GM21619 (cell line): ENCODE data around the gene ARL3.
"Not testable (repeated sequence)": the region's sequence is repeated elsewhere in the genome, so short reads cannot be mapped to it uniquely, and the experiment has no call there.

Source experiments
- ATAC-seq: cut with Tn5 transposase; IDR thresholded peaks from one replicate; pipeline ENCODE4 v1.9.1; 2021; ENCODE audit not compliant: unreplicated experiment

Gene ARL3

DNA sequence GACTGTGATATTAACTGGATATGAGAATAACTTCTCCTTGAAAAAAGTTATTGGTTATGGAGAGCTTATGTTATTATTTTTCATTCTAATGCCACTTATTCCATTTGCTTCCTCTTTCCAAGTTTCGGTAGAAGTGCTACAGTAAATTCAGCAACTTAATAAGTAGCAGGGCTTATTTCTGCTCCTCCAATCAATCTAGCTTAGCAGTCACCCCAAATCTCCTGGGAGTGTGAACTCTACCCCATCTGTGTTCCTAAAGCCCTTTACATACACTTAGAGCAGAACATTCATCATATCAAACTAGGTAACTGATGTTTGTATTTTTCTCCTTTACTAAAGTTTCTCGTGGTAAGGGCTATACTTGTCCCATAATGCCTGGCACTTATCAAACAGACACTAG is 8.7 kb downstream of the ARL3 start:
- ATAC-seq: no peak

DNA sequence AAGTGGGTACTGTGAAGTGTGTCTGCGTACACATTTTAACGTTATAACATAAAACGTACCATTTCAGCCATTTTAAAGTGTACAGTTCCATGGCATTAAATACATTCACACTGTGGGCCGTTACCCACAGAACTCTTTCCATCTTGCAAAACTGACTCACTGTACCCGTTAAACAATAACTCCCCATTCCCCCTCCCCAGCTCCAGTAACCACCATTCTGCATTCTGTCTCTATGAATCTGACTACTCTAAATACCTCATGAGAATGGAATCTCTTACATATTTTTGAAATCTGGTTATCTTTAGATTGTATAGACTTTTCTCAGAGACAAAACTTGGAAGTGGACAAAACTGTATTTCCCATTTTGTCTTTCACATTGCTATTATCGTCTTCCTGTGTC is 9.3 kb downstream of the ARL3 start:
- no peak for ATAC-seq

DNA sequence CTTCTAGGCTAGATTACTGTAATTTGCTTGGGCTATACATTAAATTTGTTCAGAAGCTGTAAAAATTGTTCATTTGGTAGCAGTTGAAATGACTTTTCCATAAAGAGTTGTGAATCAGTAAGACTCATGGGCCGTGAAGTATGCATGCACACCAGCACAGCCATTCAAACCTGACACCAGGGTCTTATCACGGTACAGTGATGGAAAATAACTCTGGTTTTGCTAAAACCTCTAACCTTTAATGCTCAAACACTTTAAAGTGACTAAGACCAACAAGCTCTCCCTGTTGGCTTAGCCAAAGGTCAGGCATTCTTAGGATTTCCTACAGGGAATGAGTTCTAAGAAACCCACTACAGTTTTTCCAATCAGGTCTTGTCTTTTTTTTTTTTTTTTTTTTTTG is 11.5 kb downstream of the ARL3 start:
- no peak for ATAC-seq

DNA sequence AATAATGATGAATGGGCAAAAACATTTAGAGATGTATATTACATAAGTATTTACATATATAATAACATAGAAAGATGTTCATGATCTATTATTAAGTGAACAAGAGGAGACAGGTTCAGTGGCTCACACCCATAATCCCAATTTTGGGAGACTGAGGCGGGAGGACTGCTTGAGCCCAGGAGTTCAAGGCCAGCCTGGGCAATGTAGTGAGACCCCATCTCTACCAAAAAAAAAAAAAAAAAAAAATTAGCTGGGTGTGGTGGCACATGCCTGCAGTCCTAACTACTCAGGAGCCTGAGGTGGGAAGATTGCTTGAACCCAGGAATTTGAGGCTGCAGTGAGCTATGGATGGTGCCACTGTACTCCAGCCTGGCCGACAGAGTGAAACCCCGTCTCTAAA is 12.4 kb downstream of the ARL3 start:
- no peak for ATAC-seq

DNA sequence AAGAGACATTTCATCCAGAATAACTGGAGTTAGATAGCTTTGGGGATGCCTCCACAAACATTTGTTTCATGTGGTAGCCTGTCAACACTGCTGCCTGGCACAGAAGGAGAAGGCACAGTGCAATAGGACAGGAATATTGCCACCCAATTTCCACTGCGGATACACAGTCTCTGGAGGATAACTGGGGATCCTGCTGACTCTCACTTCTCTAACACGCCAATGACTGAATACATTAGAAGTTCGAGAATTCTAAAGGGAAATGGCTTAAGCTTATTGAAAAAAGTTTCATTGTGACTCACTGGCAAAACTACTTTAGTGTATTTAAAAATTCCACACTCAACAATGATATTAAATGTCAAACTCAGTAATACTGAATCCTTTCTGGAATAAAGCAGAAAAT is 12.9 kb downstream of the ARL3 start:
- ATAC-seq: no peak

DNA sequence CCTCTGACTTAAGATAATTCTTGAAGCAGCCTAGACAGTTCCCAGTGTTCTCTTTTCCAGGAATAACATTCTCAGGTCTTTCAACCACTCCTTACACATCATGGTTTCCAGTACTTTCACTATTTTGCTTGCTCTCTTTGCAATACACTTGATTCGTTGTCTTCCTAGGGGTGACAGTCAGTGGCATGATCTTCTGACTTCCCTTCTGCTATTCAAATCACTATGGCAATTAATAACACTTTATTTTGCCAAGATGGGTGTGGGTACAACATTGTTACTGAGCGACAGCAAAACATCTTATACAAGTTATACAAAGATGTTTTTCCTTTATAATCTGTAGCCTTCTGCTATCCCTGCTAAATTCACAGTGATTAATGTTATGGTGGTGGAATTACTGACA is 15.3 kb downstream of the ARL3 start:
- no peak for ATAC-seq

DNA sequence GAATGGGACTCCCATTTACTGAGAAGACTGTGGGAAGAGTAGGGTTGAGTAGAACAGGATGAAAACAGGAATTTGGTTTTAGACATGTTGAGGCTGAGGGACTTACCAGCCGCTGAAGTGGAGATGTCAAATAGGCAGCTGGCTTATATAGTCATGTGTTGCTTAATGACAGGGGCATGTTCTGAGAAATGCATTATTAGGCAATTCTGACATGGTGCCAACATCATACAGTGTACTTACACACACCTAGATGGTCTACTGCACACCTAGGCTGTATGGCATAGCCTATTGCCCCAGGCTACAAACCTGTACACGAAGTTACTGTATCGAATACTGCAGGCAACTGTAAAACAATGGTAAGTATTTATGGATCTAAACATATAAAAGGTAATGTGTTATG is 17.5 kb downstream of the ARL3 start:
- no peak for ATAC-seq

DNA sequence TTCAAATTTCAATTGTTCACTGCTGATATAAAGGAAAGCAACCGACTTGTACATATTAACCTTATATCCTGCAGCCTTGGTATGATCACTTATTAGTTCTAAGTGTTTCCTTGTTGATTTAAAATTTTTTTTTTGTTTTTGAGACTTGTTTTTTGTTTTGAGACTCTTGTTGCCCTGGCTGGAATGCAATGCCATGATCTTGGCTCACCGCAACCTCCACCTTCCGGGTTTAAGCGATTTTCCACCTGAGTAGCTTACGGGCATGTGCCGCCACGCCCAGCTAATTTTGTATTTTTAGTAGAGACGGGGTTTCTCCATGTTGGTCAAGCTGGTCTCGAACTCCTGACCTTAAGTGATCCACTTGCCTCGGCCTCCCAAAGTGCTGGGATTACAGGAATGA is 18.8 kb downstream of the ARL3 start:
- ATAC-seq: not testable (repeated sequence)

DNA sequence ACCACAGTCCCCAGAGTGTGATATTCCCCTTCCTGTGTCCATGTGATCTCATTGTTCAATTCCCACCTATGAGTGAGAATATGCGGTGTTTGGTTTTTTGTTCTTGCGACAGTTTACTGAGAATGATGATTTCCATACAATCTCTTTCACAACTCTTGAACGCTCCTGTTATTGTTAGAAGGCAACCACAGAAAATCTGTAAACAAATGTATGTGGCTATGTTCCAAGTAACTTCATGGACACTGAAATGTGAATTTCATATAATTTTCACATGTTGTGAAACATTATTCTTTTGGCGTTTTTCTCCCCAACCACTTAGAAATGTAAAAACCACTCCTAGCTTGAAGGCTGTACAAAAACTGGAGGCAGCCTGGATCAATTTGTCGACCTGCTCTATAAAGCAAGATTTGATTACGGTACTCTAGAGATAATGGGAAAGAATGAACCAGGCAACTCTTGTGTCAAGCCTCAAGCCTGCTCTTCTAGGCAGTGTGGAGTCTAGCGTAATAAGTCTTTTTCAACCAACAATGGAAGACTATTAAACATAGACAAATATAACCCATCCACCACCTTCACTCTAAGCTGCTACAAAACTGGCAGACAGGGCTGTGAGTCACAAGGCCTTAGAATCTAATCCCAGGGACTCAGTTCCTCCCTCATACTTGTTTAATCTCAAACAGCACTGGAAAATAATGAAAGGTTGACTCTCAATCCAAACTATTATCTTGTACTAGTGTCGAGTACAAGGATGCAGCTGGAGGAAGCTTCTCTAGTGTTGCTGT is 22.7 kb downstream of the ARL3 start:
- ATAC-seq: no peak

DNA sequence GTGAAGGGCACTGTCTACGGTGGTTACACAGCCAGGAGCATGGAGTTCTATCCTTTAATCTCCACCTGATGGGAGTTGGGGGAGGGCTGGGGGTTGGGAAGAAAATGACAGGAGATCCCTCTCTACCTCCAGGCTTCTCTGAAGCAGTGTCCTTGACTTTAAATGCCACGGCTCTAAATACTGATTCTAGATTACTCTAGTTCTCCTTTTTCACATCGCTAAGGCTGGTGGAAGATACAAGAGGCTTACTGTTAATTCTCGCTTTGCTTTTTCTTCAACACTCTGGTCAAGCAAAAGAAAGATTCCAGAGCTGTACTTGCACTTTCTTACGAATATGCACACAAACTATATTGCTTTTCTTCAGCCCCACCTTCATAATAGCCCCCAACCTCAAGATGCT is 30.5 kb downstream of the ARL3 start:
- ATAC-seq: no peak

DNA sequence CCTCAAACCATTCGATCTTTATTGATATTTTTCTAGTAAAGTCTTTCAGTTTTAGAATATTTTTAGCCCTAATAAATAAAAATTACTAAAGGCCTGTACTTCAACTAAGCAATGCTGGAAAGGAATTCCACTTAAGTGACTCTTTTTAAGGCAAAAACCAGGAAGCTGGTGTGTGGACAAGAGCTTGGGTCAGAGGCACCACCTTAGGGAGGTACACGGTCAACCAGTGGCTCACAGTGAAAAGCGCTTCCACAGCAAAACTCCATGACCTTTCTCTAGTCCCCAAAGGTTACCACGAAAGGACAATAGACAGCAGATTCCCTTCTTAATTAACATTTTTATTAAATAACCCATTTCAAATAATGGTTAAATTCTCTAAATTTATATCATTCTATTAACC is 31.2 kb downstream of the ARL3 start:
- no peak for ATAC-seq

DNA sequence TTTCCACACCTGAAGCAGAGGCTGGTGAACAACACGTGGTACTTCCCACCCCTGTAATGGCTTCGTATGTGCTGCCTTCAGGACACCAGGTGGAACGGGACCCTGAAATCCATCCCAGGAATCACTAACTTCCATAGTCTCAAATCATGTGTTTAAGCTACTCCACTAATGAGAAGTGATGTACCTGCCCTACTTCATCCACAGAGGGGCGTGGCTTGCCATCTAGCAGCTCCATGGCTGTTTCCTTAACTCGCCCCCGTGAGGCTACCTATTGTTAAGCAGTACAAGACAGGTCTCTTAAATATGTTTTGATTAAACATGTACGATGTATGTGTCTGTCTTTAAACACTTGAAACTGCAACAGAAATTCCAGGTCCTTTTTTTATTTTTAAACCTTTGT is 31.8 kb downstream of the ARL3 start:
- ATAC-seq: no peak

DNA sequence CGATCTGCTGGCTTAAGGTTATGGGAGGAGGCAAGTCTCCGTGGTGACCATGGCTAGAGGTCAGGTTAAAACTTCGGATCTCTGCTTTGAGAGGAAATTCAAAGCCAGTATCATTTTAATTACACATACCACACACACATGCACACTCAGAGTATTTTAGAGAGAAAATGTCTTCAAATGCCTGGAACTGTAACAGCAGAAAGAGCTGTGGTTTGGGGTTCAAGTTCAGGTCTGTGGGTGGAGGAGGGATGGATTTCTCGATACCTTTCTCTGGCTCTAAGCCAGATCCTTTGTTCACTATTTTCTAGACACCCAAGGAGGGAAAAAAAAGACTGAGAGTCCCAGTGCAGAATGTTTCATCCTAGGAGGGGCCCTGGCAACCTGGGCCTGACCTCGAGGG is 32.5 kb downstream of the ARL3 start:
- ATAC-seq: no peak

DNA sequence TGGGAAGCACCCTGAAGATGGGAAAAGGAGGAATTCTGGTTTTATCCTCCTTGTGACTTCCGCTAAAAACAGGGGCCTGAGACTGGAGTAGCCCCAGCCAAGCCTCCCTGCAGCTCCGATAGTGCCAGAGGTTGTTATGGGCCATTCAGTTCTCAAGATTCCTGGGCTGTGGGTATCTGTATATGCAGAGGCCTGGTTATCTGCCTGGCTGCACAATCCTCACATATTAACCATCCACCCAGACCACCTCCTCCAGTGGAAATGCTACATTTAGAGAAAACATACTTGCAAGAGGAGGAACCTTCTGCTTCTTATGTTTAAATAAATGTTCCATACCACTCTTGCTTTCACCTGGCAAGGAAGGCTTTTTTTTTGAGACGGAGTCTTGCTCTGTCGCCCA is 34.6 kb downstream of the ARL3 start:
- no peak for ATAC-seq

DNA sequence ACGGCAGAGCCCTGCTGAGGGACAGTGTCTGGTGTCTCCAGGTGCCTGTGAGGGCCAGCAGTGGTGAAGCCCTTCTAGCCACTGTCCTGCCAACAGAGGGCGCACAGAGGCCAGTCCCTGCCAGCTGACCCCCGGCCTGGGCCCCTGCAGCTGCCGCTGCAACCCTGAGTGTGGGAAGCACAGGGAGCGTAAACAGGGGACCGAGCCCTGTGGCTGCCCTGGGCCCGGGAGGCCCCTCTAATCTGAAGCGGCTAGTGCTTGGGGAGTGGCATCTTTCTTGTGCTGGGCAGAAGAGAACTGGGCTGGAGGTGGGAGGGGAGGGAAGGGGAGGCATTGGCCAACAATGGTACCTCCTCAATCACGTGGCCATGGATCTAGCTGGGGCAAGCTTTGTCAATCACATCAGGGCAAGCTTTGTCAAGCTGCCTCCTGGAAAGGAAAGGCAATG is 35.3 kb downstream of the ARL3 start:
- no peak for ATAC-seq

DNA sequence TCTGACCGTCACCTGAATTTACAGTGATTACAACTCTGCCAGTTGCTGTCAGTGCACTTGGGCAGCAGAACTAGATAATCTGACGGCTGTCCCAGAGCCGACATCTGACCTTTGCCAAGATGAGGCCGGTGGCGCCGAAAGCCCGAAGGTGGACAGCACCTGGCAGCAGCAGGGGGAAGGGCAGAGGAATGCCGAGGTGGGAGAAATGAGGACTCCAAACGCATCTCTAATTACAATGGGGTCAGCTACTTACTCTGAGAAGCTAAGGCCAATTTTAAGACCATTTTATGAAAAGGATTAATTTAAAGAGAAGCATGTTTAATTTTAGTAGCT is 36.2 kb downstream of the ARL3 start:
- no peak for ATAC-seq

DNA sequence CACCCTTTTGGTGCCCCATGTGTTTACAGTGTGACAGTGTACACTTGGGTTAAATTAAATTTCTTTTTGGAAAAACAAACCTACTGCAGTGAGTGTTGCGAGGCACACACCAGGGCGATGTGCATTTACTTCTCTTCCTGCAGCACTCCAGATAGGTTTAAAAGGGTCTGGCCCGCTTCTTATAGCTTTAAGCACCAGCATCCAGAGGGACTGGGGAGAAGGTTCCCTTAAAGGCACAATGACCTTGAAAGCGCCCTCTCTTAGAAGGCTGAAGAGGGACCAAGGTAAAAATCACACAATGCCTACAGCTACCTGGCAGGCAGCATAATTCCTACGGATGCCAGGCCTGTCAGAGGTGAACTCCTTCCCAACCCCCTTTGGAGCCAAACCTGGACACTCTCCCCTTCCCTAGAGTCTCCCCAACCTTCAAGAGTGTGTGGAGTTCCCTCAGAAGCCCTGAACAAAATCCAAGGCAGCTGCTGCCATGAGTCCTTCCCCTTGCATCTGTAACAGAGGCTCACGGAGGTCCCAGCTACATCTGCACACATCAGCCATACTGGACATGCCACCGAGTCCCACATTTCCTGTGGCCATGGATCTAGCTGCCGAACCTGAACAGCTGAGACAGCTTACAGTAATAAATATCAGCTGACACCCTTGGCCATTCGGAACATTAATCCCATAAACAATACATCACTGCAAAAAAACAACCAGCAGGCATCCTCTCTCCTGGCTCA is 36.7 kb downstream of the ARL3 start:
- no peak for ATAC-seq

DNA sequence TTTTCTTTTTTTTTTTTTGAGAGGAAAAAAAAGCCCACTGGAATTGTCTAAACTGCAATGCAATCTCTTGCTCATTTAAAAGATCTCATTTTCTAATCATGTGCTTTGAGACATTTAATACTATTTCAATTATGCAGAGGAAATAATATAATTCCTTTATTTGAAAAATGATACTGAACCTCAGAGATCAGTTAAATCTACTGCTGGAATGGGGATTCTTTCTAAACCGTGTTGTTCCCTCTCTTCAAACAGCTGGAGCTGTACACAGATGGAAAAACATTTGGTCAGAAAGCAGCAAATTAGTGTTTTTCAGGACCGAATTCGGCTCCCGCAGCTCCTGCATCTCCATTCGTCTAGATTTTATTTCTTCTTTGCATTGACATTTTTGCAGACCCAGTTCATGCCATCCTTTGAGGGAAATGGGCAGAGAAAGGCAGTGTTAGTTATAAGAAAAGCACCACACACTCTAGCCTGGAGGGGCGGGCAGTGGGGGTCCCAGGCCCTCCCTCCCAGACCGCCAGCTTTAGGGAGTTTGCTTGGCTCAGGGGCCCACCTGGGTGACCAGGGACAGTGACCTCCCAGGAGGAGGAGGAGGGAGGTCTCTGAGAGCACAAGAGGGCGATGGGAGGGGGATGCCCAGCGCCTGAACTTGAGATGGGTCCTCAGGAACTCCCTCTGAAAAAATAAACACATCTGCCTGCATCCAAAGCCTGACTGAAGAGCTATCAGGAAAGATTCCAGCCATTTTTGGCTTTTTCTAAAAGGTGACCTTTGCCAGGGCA is 37.5 kb downstream of the ARL3 start:
- ATAC-seq: no peak

DNA sequence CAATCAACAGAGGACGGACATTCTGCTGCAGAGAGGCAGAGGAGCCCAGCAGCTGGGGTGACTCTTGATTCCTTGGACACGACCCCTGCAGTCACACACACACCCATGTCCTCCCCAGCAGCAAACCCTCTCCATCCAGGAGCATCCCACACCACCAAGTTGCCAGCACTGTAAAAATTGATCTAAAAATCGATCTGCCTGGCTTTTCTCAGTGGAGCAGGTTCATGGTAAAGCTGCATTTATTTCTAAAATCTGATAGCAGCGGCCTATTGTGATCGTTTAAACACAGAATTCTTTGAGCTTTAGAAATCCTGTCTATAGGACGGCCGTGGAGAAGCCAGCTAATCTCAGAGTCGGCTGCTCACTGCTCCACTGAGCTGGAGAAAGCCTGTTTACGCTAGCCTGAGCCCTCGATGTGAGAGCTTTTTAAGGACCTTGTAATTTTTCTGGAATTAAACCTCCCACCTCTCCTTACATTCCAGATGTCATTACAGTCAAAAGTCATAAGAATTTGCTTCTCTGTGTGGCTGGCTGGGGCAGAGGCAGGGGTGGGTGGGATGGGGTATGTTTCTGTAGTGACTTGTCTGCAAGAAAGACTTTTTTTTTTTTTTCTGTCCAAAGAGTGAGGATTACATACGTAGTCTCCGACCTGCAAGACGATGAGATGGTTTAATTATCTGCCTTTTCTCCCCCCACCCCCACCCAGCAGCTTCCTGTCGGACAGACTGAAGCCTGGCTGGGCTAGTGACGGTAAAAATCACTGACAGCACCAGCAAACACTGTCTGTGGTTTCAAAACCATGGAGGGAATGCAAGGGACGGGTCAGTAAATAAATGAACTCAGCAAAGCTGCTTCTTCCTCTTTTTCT is 38.3 kb downstream of the ARL3 start:
- no peak for ATAC-seq

DNA sequence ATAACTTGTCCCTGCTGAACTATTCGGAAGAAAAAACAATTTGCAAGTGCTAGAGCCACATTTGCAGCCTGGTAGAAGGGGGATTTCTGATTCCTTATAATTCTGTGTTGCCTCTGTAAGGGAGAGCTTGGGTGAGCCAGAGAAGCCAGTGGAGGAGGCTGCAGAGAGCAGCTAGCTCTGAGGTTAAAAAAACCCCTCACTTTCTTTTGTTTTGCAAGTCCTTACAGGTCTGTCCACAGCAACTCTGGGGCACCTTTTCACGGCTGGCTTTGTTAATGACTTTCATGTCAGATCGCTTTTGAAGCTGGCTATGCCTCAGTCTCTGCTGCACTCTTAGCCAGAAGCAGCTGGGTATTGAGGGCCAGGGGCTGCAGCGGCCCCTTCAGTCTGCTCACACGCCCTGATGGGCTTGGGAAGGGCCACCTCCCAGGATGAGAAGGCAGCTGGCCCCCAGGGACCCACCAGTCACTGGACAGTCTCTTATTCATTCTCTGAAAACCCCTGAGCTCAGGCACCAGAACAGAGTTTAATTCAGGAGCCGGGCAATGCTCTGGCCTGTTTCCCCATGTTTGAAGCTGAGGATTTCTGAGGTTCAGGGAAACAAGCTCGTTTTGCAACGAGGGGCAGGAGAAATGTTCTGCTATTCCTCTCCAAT is 39.1 kb downstream of the ARL3 start:
- no peak for ATAC-seq

DNA sequence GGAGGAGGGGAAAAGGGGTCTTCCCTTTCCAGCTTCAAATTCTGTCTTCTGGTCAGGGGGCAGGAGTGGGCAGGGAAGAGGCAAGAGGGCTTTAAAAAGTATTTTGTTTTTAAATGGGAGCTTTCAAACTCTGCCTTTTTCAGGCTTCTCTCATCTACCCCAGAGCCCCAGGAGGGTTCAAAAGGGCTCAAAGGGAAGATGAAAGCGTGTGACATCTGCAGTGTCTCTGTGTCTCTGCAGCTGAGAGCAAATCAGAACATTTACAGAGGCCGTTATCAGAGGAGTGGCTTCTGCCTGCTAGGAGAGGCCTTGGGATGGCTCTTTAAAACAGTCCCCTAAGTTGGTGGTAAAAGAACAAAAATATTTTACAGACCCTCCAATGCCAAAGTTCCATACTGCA is 39.6 kb downstream of the ARL3 start:
- no peak for ATAC-seq
